Measurements from ENCODE around the gene ABHD17C.
"Not testable (repeated sequence)": the region's sequence is repeated elsewhere in the genome, so short reads cannot be mapped to it uniquely, and the experiment has no call there.

GRCh38 chr15:80647424-80647823 is 47.7 kb upstream of the ABHD17C start:
- not testable (repeated sequence) for TF ChIP-seq EZH2 (IDR thresholded peaks at IDR 0.05; ENCODE audit: low read length); CTCF (optimal IDR thresholded peaks at IDR 0.05 in 1 of 3, IDR thresholded peaks at IDR 0.05 in 1 of 3, conservative IDR thresholded peaks at IDR 0.05 in 1 of 3; ENCODE audit: extremely low read depth in 1 of 3, insufficient read depth in 2 of 3, low read length in 3 of 3)

Measured in keratinocyte (primary cell).